Measurements from ENCODE around the gene HEATR5A.
"Not testable (repeated sequence)": the region's sequence is repeated elsewhere in the genome, so short reads cannot be mapped to it uniquely, and the experiment has no call there.

HEATR5A gene

DNA sequence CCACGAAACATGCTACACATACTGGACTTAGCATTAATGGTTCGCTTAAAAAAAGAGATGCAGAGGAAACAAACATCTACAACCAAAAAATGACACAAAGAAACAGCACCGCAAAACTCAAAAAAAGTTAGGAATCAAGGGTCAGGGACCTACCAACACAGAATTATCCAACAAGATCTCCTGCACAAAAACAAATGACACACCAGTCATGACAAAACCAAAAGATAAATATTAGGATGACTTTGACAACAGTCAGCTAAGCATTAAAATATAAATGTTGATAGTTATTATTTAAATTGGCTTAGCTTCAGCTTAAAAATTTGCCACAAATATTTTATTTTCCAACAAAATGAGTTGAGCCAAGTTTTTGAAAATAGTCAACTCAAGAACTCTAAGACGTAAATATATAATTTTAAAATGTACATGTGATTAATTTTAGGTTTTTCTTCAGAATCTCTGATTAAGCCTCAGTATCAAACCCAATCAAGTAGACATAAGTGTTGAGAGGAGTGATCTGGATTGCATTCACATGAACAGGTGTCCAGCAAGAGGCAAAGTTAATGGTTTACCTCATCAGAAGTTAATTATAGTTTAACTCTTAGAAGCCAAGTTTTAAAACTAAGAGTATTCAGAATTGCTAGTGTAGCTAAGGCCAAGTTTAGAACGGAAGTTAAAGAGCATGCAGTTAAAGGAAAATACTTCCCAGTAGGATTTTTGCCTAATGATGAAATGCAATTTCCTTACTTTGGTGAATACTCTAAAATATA is 79.9 kb downstream of the HEATR5A start:
- no peak for DNase-seq (ENCODE audit: extremely low read depth, insufficient read length)

DNA sequence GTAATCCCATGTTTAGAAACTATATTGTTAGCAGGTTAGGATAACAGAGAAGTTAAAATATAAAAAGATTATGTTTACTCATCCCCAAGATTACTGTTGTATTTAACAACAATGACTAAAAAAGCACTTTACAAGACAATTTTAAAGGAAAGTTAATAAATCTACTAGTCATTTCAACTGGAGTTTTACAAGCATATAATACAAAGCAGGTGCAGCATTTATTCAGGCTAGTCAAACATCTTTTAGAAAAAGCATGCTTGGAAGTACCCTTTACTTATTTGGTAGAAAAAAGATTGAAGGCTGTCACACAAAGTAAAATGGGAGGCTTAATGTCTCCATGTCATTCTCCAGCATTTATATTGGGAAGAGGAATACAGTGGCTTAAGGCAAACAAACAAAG is 80.6 kb downstream of the HEATR5A start:
- Histone ChIP-seq H3K36me3 (ENCODE audit: control insufficient read depth, insufficient read depth, low read length) (no peaks in the 10 kb centered on the region; the same call in 1 of the 2 replicates), H3K27me3 (replicated peaks; ENCODE audit: control insufficient read depth, insufficient read depth, low read length) (no peaks in the 10 kb centered on the region), H3K4me3 (replicated peaks; ENCODE audit: low read depth, low read length) (no peak overlapping the region)
- DNase-seq (ENCODE audit: extremely low read depth, insufficient read length): no peak
- TF ChIP-seq CTCF (IDR thresholded peaks at IDR 0.05; ENCODE audit: insufficient read depth, low read length, poor library complexity, severe bottlenecking): no peak

More for the DNA sequence above, 79.9 kb downstream of the HEATR5A start:
- Histone ChIP-seq H3K27me3 (replicated peaks; ENCODE audit: control insufficient read depth, insufficient read depth, low read length) (no peaks in the 10 kb centered on the region), H3K36me3 (ENCODE audit: control insufficient read depth, insufficient read depth, low read length) (no peaks in the 10 kb centered on the region; the same call in none of the 2 replicates), H3K4me3 (replicated peaks; ENCODE audit: low read depth, low read length) (no peak overlapping the region)
- no peak for TF ChIP-seq CTCF (IDR thresholded peaks at IDR 0.05; ENCODE audit: insufficient read depth, low read length, poor library complexity, severe bottlenecking)

GRCh38 chr14:31337331-31337730 is 83.0 kb downstream of the HEATR5A start:
- Histone ChIP-seq H3K27me3 (replicated peaks; ENCODE audit: control insufficient read depth, insufficient read depth, low read length) (no peaks in the 10 kb centered on the region), H3K36me3 (ENCODE audit: control insufficient read depth, insufficient read depth, low read length) (no peaks in the 10 kb centered on the region; the same call in 1 of the 2 replicates), H3K4me3 (replicated peaks; ENCODE audit: low read depth, low read length) (no peak overlapping the region)
- no peak for TF ChIP-seq CTCF (IDR thresholded peaks at IDR 0.05; ENCODE audit: insufficient read depth, low read length, poor library complexity, severe bottlenecking)
- no peak for DNase-seq (ENCODE audit: extremely low read depth, insufficient read length)

DNA sequence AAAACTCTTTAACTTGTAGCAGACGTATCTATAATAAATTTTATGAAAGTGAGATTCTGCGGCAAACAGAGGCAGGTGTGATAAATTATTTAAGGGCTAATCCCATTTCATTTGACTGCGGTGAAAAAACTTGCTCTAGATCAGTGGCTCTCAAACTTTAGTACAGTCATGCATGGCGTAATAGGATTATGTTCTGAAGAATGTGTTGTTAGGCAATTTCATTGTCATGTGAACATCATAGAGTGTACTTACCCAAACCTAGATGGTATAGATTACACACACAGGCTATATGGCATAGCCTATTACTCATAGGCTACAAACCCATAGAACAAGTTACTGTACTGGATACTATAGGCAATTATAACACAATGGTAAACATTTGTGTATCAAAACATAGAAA is 83.7 kb downstream of the HEATR5A start:
- Histone ChIP-seq H3K27me3 (replicated peaks; ENCODE audit: control insufficient read depth, insufficient read depth, low read length) (no peaks in the 10 kb centered on the region), H3K4me3 (replicated peaks; ENCODE audit: low read depth, low read length) (no peak overlapping the region), H3K36me3 (ENCODE audit: control insufficient read depth, insufficient read depth, low read length) (no peaks in the 10 kb centered on the region; the same call in 1 of the 2 replicates)
- DNase-seq (ENCODE audit: extremely low read depth, insufficient read length): no peak
- TF ChIP-seq CTCF (IDR thresholded peaks at IDR 0.05; ENCODE audit: insufficient read depth, low read length, poor library complexity, severe bottlenecking): no peak

GRCh38 chr14:31331395-31331794 is 89.0 kb downstream of the HEATR5A start:
- H3K27me3 ChIP-seq (replicated peaks; ENCODE audit: control insufficient read depth, insufficient read depth, low read length); DNase-seq (ENCODE audit: extremely low read depth, insufficient read length); H3K4me3 ChIP-seq (replicated peaks; ENCODE audit: low read depth, low read length); H3K36me3 ChIP-seq (ENCODE audit: control insufficient read depth, insufficient read depth, low read length): not testable (repeated sequence)

DNA sequence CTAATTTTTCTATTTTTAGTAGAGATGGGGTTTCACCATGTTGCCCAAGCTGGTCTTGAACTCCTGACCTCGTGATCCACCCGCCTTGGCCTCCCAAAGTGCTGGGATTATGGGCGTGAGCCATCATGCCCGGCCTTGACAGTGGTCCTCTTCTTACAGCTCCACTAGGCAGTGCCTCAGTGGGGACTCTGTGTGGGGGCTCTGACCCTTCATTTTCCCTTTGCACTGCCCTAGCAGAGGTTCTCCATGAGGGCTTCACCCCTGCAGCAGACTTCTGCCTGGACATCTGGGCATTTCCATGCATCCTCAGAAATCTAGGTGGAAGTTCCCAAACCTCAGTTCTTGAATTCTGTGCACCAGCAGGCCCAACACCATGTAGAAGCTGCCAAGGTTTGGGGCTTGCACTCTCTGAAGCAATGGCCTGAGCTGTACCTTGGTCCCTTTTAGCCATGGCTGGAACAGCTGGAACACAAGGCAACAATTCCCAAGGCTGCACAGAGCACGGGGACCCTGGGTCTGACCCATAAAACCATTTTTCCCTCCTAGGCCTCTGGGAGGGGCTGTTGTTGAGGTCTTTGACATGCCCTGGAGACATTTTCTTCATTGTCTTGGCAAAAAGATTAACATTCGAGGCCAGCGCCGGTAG is 90.4 kb downstream of the HEATR5A start:
- H3K27me3 ChIP-seq (replicated peaks; ENCODE audit: control insufficient read depth, insufficient read depth, low read length); H3K4me3 ChIP-seq (replicated peaks; ENCODE audit: low read depth, low read length); H3K36me3 ChIP-seq (ENCODE audit: control insufficient read depth, insufficient read depth, low read length); DNase-seq (ENCODE audit: extremely low read depth, insufficient read length): not testable (repeated sequence)
